ENCODE measurements around the gene CSF1. TPM values are rescaled to one million over a fixed set of nuclear protein-coding genes. Genes with fewer than 3 reads are reported as not detected.

CSF1 gene
- total and polyA plus RNA-seq, 2 of the 13 experiments (the other 11 are each of a cell fraction or from before 2014, with no cell fraction given) = 4.6 to 13.3 TPM

DNA sequence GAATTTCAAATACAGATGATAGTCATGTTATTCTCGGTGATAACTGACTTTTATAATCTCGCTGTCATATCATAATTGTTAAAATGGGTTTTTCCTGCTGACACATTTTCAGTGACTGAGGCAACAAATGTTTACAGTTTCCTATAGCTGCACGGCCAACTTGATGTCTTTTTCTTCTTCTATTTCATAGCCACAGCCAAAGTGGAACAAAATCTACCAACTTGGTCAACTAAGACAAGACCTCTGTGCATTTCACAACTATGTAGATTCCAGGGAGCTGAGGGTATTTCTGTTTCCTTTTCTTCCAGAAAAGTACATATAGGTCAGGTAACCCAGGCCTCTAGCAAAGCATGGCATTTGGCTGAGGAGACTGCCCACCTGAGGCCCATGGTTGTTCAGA, 63.5 kb downstream of the CSF1 start (continued):
- TF ChIP-seq ARID4A (CRISPR knock-in tag; IDR thresholded peaks at IDR 0.05; ENCODE audit: borderline replicate concordance) = no peak
- TF ChIP-seq ZNF772 (CRISPR knock-in tag; IDR thresholded peaks at IDR 0.05) = no peak
- no peak for TF ChIP-seq POLR2AphosphoS5 (IDR thresholded peaks at IDR 0.05; ENCODE audit: low read depth, low read length)
- no peak for TF ChIP-seq NFAT5 (CRISPR knock-in tag; IDR thresholded peaks at IDR 0.05)
- no peak for TF ChIP-seq RXRB (CRISPR knock-in tag; IDR thresholded peaks at IDR 0.05; ENCODE audit: borderline replicate concordance)
- no peak for TF ChIP-seq AKAP8 (CRISPR knock-in tag; IDR thresholded peaks at IDR 0.05)
- TF ChIP-seq, protein P1, sequence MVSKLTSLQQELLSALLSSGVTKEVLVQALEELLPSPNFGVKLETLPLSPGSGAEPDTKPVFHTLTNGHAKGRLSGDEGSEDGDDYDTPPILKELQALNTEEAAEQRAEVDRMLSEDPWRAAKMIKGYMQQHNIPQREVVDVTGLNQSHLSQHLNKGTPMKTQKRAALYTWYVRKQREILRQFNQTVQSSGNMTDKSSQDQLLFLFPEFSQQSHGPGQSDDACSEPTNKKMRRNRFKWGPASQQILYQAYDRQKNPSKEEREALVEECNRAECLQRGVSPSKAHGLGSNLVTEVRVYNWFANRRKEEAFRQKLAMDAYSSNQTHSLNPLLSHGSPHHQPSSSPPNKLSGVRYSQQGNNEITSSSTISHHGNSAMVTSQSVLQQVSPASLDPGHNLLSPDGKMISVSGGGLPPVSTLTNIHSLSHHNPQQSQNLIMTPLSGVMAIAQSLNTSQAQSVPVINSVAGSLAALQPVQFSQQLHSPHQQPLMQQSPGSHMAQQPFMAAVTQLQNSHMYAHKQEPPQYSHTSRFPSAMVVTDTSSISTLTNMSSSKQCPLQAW (CRISPR knock-in tag; IDR thresholded peaks at IDR 0.05) = no peak

Measured in HepG2 (cell line).